NCI-H345 (cell line): ENCODE measurements around the gene CFAP251.
A peak's percentile ranks its signal among the peaks of the same experiment; 100 is the strongest.

Experiments
- DNase-seq: peaks from one replicate; lab custom pipeline; 2025; lab: John Stamatoyannopoulos, UW

Gene CFAP251

DNA sequence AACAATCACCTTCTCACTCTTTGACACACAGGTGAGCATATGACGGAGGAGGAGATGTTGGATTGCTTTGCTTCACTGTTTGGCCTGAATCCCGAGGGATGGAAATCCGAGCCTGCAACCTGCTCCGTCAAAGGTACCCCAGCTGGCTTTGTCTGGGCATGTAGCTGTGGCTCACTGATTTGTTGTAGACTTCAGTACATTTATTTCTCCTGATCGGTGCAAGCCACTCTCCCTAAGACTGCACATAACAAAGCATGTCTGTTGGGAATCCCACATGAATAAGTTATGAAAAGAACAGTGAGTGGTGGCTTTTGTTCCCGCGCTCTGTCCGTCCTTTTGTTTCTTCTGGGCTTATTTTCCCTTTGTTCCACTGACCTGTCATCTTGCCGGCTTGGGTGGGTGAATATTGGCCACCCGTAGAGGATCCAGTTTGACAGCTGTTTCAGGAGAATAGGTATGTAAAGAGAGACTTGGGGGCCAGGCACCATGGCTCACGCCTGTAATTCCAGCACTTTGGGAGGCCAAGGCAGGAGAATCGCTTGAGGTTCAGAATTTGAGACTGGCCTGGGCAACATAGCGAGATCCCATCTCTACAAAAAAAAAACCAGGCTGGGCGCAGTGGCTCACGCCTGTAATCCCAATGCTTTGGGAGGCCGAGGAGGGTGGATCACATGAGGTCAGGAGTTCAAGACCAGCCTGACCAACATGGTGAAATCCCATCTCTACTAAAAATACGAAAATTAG is 83.2 kb downstream of the CFAP251 start:
- DNase-seq, result peak; percentile 96

DNA sequence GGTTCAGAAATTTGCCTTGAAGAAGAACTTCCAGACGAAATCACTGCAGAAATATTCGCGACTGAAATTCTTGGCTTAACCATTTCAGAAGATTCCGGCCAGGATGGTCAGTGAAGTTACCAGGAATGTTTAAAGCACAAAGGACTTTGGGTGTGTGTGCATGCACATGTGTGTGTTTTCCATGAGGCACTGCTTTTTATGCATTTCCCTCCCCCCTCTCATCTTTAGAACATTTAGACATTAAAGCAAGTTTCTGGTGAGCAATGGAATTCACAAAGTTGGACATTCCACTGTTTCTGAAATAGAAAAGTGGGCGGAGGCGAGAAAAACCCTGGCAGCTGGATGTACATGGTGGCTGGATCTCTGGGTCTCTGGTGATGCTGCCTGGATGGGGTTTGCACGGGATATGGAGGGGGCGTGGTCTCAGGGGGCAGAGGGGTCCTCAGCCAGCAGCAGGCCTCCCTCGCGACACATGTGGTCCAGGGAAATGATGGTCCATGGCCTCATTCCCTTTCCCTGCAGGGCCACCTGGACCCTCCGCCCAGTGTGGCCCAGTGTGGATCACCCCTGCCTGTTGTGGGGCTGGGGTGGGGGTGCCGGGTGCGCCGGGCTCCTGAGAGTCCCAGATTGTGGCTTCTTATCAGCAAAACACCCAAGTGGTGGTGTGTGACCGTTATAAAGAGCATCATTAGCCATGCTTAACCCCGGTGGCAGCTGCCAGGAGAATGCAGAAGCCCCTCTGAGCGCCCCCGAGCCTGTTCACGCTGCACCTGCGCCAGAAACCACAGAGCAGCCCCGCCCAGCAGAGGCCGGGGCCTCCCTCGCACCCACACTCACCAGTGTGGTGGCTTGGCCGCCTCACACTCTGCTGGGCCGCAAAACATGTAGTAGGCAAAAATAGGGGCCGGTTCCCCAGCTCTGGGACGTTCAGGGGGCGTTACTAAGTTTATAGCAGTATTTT is 85.5 kb downstream of the CFAP251 start:
- DNase-seq, result no peak

DNA sequence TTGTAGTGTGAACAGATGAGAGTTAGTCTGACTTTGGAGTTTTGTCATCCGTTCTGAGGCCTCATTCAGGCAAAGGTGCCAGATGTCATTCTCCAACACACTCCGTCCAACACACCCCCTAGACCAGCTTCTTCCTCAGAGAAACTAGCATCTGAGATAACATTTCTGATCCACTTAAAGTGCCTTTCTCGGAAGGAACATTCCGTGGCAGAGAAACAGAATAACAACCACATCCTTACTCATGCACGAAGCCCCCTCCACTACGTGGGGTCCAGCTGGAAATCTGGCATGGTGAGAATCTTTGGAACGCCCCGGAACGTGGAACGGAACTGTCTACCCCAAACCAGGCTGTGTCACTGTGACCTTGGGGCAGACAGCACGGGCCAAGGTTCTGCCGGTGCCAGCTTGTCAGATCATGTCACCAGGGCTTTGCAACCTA is 86.3 kb downstream of the CFAP251 start:
- no peak for DNase-seq

DNA sequence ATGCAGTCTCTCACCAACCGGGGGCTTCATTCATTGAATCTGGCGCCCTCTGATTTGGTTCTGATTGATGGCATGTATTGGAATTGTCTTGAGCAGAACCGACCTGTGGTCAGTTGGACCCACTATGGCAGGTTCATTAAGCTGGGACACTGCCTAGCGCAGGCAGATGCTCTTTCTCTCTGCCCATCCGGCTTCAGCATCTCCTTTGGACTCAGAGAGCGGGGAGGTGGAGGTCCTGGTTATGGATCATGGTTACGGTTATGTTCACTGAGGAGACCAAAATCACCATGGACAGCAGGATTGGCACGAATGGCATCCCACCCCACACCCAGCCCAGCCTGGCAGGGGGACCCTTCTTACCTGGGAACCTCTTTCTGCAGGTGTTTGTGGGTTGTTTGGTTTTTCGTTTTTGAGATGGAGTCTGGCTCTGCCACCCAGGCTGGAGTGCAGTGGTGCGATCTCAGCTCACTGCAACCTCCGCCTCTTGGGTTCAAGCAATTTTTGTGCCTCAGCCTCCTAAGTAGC is 86.9 kb downstream of the CFAP251 start:
- no peak for DNase-seq

DNA sequence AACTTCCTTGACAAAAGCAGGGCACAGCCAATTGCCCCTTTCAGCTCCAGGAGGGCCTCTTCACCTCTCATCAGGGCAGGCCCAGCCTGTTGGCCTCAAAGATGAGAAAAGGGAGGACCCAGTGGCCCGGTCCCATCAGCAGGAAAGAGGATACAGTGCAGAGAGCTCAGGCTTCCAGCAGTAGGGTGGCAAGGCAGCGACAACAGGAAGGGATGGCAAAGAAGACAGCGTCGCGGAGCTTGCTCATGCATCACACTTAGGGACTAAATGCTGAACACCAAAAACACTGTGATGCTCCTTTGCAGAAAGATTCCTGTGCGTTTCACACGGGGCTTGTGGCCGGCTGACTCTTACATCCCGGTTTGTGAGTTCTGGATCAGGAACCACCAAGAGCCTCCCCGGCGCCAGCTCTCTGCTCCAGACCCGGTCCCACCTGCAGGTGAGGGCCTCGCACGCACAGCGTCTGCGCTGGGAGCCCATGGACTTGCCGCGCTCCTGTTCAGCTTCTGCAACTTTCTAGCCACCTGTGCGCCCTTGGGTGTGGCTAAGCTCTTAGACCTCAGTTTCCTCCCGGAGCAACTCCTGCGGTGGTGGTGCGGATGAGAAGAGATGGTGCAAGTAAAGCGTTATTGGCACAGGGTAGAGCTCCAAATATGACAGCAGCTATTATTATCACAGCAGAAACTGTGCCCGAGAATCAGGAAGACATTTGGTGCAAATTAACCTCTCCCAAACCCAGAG is 88.0 kb downstream of the CFAP251 start:
- no peak for DNase-seq

DNA sequence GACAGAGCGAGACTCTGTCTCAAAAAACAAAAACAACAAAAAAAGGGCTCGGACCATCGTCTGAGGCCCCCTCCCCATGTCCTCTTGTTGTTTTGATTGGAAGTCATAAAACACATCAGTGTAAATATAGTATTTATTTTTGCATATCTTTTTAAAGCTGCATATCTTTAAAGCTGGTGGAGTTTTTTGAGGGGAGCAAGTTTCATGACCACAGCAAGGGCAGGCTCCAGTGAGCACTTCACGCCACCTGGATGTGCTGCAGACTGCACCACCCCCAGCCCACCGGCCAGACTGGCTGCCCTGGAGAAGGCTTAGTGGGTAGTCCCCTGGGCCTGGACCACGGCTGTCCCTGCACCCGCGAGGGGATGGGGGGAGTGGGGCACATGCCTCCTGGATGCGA is 91.3 kb downstream of the CFAP251 start:
- no peak for DNase-seq

DNA sequence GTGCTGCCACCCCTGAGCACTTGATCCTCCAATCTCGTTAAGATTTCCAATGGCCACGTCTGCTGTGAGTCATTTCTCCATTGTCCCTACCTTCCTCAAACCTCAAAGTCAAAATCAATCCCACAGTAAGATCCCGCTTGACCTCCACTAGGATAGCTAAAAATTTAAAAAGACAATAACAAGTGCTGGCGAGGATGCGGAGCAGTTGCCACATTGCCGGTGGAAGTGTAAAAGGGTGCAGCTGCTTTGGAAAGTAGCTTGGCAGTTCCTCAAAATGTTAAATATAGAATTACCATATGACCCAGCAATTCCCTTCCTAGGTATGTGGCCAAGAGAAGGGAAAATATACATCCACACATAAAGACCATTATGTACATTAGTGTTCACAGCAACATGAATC is 93.8 kb downstream of the CFAP251 start:
- no peak for DNase-seq

DNA sequence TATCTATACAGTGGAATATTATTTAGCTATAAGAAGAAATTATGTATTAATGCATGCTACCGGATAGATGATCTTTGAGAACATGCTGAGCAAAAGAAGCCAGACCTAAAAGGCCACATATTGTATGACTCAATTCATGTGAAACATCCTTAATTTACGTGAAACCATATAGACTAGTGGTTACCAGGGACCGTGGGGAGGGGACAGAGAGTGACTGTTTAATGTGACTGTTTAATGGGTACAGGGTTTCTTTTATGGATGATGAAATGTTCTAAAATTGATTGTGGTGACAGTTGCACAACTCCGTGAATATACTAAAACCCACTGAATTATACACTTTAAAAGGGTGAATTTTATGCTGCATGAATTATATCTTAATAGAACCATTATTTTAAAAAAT is 94.7 kb downstream of the CFAP251 start:
- DNase-seq, result no peak

DNA sequence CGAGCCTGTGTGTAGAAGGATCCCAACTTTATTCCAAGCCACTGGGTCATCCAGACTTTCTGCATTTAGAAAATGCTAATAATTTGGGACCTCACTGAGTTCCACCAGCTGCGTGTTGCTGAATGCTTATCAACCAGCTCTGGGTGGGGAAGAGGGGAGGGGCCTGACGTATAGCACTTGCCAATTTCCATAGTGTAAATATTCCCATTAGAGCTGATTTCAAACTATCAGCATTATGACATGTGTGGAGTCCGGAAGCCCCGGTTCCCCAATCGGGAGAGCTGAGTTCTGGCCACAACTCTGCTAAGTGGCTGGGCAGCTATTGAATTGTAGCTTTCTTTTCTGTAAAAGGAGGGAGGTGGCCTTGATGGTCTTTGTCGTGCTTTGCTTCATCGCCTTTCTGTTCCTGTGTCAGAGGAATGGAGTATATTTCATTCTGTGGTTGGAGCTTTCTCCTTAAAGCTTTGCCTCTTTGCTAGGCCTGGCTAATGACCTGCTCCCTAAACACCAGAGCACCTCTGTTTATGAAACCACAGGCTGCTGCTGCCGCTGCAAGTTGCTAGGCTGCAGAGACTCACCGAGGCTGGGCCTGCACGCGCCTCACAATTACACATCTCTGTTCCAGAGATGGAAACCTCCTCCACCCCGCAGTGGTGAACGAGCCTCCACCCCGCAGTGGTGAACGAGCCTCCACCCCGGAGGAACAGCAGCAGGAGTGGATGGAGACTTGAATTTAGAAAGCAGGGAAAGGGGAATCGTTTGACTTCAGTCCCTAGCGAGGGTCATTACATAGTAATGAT is 95.6 kb downstream of the CFAP251 start:
- DNase-seq, result no peak

DNA sequence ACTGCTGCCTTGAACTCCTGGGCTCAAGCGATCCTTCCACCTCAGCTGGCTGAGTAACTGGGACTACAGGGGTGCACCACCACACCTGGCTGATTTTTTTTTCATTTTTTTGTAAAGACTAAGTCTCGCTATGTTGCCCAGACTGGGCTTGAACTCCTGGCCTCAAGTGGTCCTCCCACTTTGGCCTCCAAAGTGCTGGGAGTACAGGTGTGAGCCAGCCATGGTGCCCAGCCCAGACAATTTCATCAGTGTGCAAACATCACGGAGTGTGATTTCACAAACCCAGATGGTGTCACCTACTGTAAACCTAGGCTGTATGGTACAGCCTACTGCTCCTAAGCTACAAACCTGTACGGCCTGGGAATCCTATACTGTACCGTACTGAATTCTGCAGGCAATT is 96.4 kb downstream of the CFAP251 start:
- no peak for DNase-seq

DNA sequence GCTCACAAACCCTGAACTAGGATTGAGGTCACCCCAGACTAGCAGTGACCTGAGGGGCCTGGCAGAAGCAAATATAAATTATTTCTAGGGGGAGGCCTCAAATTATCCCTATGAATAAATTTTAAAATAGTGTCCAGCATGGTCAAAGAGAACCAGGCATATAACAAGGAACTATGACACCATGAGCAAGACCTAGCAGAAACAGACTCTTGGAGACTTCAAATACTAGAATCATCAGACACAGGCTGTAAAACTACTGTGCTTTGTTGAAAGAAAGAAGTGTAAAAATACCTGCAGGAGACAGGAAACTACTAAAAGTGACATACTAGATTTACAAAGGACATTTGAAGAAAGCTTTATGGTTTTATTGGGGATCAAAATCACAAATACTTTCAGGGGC is 100.1 kb downstream of the CFAP251 start:
- no peak for DNase-seq

DNA sequence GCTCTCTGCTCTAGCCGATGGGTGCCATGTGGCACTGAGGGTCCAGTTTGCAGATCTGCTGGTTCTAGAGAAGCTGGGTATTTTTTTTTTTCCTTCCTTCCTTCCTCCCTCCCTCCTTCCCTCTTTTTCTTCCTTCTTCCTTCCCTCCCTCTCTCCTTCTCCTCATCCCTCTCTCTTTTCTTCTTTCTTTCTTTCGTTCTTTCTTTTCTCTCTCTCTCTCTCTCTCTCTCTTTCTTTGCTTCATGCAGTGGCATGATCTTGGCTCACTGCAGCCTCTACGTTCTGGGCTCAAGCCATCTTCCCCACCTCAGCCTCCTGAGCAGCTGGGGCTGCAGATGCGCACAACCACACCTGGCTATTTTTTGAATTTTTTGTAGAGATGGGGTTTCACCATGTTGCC is 100.5 kb downstream of the CFAP251 start:
- no peak for DNase-seq

DNA sequence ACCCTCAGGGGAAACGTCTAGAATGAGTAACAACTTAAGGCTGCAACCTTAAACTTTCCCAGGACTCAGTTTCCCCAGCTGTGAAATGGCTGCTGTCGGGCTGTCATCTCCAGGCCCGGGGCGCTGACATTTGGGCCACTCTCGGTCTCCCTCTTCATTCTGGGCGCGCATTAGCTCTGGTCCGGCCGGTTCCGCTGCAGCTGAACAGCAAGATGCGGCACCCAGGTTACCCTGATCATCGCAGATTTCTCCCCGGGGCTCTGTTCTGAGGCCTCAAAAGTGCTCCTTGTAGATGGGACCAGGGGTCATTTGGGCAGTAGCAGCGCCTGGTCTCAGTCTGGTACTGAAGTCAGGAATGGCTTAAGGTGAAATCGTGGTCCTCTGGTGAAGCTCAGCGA is 102.4 kb downstream of the CFAP251 start:
- DNase-seq, result no peak

DNA sequence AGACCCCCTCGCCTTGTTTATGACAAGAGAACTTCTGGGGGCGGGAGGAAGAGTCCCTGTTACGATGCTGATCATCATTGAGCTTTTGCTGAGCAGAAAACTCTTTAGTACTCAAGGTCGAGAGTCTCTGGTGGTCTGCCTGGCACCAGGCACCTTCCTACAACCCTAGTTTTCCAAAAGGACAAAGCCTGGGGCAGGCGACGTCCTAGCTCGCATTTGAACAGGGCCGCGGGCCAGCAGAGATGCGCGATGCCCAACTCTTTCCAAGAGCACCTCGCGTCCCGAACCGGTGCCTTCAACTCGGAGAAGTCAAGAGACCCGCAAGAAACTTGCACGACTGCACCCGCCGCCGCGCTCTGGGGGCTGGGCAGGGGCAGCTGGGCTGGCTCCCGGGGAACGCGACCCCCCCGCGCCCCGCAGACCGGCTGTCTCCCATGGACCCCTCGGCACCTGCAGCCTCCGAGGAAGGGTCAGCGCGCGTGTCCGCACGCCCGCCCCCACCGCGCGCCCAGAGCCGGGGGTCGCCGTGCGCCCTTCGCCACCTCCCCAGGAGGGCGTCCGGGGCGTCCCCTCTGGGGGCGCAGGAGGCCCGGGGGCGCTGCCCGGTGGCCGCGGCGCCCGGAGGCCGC is 102.9 kb downstream of the CFAP251 start:
- DNase-seq, result peak; percentile 31

DNA sequence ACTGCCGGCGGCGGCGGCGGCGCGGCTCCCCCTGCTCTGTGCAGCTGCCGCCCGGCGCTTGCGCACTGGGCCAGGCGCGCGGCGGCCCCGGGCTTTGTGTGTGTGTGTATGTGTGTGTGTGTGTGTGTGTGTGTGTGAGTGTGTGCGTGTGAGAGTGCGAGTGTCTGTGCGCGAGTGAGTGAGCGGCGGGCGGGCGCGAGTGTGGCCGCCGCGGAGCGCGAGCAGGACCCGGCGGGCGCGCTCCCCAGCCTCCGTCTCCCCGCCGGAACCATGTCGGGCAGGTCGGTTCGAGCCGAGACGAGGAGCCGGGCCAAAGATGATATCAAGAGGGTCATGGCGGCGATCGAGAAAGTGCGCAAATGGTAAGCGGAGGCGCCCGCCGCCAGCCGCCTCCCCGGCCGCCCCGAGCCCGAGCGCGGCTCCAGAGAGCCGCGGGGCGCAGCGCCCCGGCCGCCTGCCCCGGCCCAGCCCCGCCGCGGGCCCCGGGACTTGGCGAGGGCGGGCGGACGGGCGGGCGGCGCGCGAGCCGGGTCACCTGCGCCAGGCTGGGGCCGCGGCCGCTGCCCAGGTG is 103.5 kb downstream of the CFAP251 start, which contains the start of gene BCL7A:
Gene BCL7A, plus strand, starts transcription at position 63 of the 571 bp plus-strand sequence. Its CDS starts 208 bp downstream, at position 271.
- DNase-seq, result peak; percentile 52

DNA sequence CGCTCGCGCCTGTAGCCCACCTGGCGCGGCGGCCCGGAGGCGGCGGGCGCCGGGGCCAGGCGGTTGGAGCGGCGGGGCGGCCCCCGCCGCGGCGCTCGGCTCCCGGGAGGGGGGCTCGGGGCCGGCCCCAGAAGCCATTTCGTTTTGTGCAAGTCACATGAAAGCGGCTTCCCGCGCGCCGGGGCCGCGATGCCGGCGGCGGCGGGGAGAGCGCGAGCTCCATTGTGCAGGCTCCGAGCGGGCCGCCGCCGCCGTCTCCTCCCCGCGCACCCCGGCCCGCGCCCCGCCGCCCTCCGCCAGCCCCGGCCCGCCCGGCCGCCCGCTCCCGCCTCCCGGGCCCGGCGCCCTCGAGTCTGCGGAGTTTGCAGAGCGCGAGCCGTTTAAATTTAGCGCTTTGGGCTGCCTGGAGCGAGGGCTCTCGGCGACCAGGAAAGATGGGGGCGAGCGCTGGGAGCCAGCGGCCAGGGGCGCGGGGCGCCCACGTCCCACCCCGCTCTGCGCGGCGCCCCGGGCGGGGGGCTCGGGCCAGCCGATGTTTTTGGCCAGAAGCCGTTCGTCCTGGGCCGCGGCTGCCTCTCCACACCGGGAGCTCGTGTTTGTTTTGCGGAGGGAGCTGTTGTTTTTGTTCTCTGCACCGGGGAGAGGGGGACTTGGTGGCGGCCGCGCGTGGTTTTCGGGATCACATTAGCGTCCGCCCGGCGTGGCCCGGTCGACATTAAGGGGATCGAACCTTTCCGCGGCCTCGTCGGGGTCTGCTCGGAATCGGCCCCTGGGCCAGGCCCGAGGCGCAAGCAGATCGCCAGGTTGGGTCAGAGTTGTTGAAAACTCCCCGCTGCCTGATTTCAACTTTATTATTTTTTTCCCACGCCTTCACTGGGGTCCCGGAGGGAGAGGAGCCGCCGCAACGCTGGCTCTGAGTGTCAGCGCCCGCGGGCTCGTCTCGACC is 104.3 kb downstream of the CFAP251 start:
- peak; percentile 49 for DNase-seq

DNA sequence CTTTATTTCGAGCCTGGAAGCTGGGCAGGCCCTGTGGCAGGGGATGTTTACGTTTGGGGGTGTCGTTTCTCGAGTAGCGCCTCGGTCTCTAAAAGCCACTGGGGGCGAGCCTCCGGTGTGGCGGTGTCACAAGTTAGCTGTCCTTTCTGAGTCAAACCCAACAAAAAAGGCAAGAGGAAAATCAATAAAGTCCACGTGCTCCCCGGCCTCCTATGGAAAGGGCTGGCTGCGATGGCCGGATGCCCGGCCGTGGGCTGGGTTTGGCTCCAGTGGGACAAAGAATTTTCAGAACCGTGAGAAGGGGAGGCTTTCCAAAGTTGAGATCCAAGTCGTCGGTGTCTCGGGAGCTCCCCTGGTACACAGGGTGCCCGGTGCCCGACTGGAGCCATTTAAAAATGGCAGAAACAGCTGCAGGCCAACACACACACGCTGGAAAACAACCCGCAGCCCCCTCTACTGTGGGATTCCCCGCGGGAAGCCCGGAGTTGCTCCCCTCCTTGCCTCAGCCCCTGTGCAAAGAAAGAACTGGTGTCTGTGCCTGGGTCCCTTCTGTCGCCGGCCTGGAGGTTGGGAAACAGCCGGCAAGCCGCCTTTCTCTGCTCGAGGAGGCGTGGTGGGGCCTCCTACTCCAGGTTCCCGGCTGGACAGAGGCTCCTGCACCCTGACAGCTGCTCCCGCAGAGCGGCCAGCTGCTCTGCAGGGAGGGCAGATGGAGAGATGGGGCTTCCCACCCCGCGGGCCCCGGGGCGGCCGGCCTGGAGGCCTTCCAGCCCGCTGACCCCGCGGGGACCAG is 105.1 kb downstream of the CFAP251 start:
- peak; percentile 64 for DNase-seq

DNA sequence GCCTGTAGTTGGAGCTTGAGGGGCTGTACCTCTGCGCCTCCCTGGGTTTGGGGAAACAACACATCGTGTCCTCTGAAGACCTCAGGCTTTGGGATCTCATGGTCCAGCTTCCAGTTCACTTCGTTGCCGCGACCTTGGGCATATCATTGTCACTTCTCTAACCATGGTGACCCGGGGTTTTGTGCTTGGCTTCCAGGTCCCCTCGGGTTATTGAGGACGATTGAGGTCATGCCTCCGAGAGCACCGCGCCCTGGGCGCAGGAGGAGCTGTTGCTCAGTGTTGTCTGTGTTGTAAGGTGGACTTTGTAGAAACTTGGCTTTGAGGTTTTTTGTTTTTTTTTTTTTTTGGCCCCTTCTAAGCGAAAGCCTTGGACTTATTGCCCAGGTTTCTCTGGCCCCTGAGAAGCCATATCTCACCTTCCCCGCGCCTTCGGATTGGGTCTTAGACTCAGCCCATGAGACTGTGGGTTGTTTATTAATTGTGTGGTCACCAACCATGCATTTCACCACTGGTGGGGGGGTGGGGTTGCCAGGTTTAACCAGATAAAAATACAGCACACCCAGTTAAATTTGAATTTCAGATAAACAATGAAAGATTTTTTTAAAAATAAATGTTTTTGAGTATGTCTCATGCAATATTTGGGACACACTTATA is 105.9 kb downstream of the CFAP251 start:
- DNase-seq, result no peak
